Stimulated activated naive CD8-positive, alpha-beta T cell treated with anti-CD3 and anti-CD28 coated beads, Interleukin-15, Interleukin-2, amounts not matched to agents 100 ng/mL and 50 ng/mL, for 24 hours (primary cell): ENCODE measurements around the gene VPS13D.
A peak's percentile ranks its signal among the peaks of the same experiment; 100 is the strongest.

ENCODE experiments used
- H3K27ac Mint-ChIP-seq: one replicate; pipeline ENCODE4 v1.8.0; 2021; ENCODE audit warnings: mild to moderate bottlenecking, mixed read lengths
- H3K27me3 Mint-ChIP-seq: one replicate; pipeline ENCODE4 v1.8.0; 2021; ENCODE audit warnings: mixed read lengths
- H3K36me3 Mint-ChIP-seq: one replicate; pipeline ENCODE4 v1.8.0; 2021; ENCODE audit warnings: low read depth, mixed read lengths
- H3K4me1 Mint-ChIP-seq: one replicate; pipeline ENCODE4 v1.8.0; 2021; ENCODE audit warnings: low read depth, mixed read lengths
- H3K4me3 Mint-ChIP-seq: one replicate; pipeline ENCODE4 v1.8.0; 2021; ENCODE audit warnings: mild to moderate bottlenecking, mixed read lengths
- H3K9me3 Mint-ChIP-seq: one replicate; pipeline ENCODE4 v1.8.0; 2021; ENCODE audit warnings: mixed read lengths

VPS13D gene

GRCh38 chr1:12408662-12409061 lies 178.8 kb downstream of the VPS13D start:
- no peaks in the 10 kb centered on the region for H3K27me3 Mint-ChIP-seq

GRCh38 chr1:12409681-12410080 lies 179.9 kb downstream of the VPS13D start:
- H3K36me3 Mint-ChIP-seq = peaks cover 67% of the 10 kb centered on the region
- H3K4me1 Mint-ChIP-seq = peaks cover 69% of the 10 kb centered on the region
- no peaks in the 10 kb centered on the region for H3K27me3 Mint-ChIP-seq
- no peak overlapping the region for H3K4me3 Mint-ChIP-seq
- peaks cover 14% of the 10 kb centered on the region for H3K9me3 Mint-ChIP-seq
- H3K27ac Mint-ChIP-seq = peak overlapping the region; percentile 5

More at GRCh38 chr1:12408662-12409061, 178.8 kb downstream of the VPS13D start:
- peaks cover 71% of the 10 kb centered on the region for H3K36me3 Mint-ChIP-seq
- peak overlapping the region; percentile 84 for H3K27ac Mint-ChIP-seq
- peaks cover 59% of the 10 kb centered on the region for H3K4me1 Mint-ChIP-seq
- H3K4me3 Mint-ChIP-seq = no peak overlapping the region
- peaks cover 14% of the 10 kb centered on the region for H3K9me3 Mint-ChIP-seq

- peaks cover 64% of the 10 kb centered on the region for H3K36me3 Mint-ChIP-seq
- H3K4me1 Mint-ChIP-seq = peaks cover 73% of the 10 kb centered on the region
- no peak overlapping the region for H3K27ac Mint-ChIP-seq
- no peak overlapping the region for H3K4me3 Mint-ChIP-seq
- no peaks in the 10 kb centered on the region for H3K27me3 Mint-ChIP-seq
- peaks cover 14% of the 10 kb centered on the region for H3K9me3 Mint-ChIP-seq
Measured at GRCh38 chr1:12410351-12410750, 180.5 kb downstream of the VPS13D start.

DNA sequence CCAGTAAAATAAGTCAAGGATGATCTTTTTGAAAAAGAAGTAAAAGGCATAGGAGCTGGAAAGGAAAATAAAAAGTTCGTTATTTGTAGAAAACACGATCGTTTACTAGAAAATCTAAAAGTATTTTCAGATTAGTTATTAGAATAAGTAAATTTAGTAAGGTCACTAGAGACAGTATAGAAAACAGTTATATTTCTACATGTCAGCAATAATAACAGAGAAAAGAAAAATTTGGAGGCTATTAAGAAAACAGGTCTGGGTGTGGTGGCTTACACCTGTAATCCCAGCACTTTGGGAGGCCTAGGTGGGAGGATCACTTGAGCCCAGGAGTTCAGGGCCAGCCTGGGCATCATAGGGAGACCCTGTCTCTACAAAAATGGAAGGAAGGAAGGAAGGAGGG lies 181.3 kb downstream of the VPS13D start:
- peaks cover 66% of the 10 kb centered on the region for H3K36me3 Mint-ChIP-seq
- H3K4me1 Mint-ChIP-seq = peaks cover 75% of the 10 kb centered on the region
- H3K4me3 Mint-ChIP-seq = no peak overlapping the region
- H3K27ac Mint-ChIP-seq = no peak overlapping the region
- H3K9me3 Mint-ChIP-seq = peaks cover 14% of the 10 kb centered on the region
- H3K27me3 Mint-ChIP-seq = no peaks in the 10 kb centered on the region

DNA sequence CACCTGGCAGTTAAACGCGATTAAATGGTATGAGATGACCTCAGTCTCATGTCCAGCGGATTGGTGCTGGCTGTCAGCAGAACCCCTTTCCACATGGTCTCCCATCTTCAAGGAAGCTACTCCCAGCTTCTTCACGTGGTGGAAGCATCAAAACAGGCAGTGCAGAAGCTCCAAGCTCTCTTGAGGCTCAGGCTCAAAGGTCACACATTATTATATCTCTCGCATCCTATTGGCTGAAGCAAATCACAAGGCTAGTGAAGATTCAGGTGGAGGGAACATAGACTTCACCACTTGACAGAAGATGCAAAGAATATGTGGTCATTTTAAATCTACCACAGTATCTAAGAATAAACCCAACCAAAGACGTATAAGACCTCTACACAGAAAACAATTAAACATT lies 181.9 kb downstream of the VPS13D start:
- Mint-ChIP-seq H3K27me3 (no peaks in the 10 kb centered on the region), H3K9me3 (peaks cover 14% of the 10 kb centered on the region), H3K4me1 (peaks cover 74% of the 10 kb centered on the region), H3K27ac (peak overlapping the region; percentile 28), H3K36me3 (peaks cover 72% of the 10 kb centered on the region), H3K4me3 (no peak overlapping the region)

DNA sequence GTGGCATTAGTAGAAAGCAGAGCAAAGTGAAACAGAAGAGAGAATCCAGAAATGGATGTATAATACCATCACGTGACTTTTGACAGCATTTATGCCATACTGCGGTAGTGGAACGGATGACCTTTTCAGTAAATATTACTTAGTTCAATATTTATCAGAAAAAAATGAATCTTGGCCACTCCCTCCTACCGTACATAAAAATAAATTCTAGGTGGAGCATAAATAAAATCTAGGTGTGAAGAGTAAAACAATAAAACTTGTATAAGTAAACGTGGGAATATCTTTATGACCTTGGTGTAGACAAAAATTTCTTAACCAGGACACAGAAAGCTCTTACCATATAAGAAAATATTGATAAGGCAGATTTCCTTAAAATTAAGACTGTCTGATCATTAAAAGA lies 182.6 kb downstream of the VPS13D start:
- no peaks in the 10 kb centered on the region for H3K27me3 Mint-ChIP-seq
- H3K9me3 Mint-ChIP-seq = peaks cover 14% of the 10 kb centered on the region
- H3K4me3 Mint-ChIP-seq = no peak overlapping the region
- peaks cover 79% of the 10 kb centered on the region for H3K36me3 Mint-ChIP-seq
- peaks cover 74% of the 10 kb centered on the region for H3K4me1 Mint-ChIP-seq
- peak overlapping the region; percentile 50 for H3K27ac Mint-ChIP-seq

DNA sequence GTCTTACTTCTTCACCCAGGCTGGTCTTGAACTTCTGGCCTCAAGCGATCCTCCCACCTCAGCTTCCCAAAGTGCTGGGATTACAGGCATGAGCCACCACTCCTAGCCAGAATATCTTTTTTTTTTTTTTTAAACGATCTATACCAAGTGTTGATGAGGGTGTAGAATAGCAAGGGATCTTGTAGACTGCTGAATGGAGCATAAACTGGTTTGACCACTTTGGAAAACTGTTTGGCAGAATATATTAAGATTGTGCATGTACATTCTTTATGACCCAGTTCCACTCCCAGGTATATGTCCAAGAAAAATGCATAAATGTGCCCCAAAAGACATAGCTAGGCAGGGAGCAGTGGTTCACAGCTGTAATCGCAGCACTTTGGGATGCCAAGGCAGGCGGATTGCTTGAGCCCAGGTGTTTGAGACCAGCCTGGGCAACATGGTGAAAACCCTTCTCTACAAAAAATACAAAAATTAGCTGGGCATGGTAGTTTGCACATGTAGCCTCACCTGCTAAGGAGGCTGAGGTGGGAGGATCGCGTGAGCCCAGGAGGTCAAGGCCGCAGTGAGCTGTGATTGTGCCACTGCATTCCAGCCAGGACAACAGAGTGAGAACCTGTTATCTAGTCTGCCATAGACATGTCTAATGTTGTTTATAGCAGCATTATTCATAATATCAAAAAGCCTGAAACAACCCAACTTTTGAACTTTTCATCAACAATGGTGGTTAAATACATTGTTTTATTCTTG lies 184.0 kb downstream of the VPS13D start:
- no peaks in the 10 kb centered on the region for H3K27me3 Mint-ChIP-seq
- H3K4me1 Mint-ChIP-seq = peaks cover 63% of the 10 kb centered on the region
- peaks cover 14% of the 10 kb centered on the region for H3K9me3 Mint-ChIP-seq
- H3K27ac Mint-ChIP-seq = peak overlapping the region; percentile 94
- peaks cover 86% of the 10 kb centered on the region for H3K36me3 Mint-ChIP-seq
- H3K4me3 Mint-ChIP-seq = no peak overlapping the region

DNA sequence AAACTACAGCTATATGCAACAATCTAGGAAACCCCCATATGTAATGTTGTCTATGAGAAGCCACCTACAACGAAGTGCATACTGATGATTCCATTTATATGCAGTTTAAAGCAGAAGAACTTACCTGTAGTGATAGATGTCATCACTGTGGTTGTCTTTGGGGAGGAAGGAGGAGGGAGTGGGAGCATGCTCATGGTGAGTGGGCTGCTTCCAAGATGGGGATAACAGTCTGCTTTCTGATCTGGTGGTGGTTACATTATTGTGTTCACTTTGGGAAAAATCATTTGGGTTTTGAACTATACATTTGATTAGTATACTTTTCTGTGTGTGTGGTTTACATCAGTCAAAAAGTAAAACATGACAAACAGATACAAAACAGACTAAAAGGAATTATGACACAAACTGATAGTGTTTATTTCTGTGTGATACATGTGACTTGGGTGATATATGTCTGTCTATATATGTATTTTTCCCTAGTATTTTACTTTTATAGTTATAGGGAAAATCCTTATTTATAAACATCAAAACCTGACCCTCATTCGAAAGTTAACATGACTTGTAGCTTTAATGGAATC lies 184.7 kb downstream of the VPS13D start:
- H3K27me3 Mint-ChIP-seq = no peaks in the 10 kb centered on the region
- peaks cover 87% of the 10 kb centered on the region for H3K36me3 Mint-ChIP-seq
- no peak overlapping the region for H3K4me3 Mint-ChIP-seq
- peaks cover 59% of the 10 kb centered on the region for H3K4me1 Mint-ChIP-seq
- peak overlapping the region; percentile 94 for H3K27ac Mint-ChIP-seq
- peaks cover 13% of the 10 kb centered on the region for H3K9me3 Mint-ChIP-seq

- H3K27me3 Mint-ChIP-seq = no peaks in the 10 kb centered on the region
- peak overlapping the region; percentile 20 for H3K4me3 Mint-ChIP-seq
- peaks cover 54% of the 10 kb centered on the region for H3K4me1 Mint-ChIP-seq
- peaks cover 8% of the 10 kb centered on the region for H3K9me3 Mint-ChIP-seq
- peak overlapping the region; percentile 94 for H3K27ac Mint-ChIP-seq
- peaks cover 84% of the 10 kb centered on the region for H3K36me3 Mint-ChIP-seq
Measured at GRCh38 chr1:12415038-12415466, 185.2 kb downstream of the VPS13D start.

- Mint-ChIP-seq H3K27ac (peak overlapping the region; percentile 94), H3K36me3 (peaks cover 76% of the 10 kb centered on the region), H3K4me3 (no peak overlapping the region), H3K9me3 (peaks cover 5% of the 10 kb centered on the region), H3K4me1 (peaks cover 54% of the 10 kb centered on the region), H3K27me3 (no peaks in the 10 kb centered on the region)
Measured at GRCh38 chr1:12416101-12416500, 186.3 kb downstream of the VPS13D start.

DNA sequence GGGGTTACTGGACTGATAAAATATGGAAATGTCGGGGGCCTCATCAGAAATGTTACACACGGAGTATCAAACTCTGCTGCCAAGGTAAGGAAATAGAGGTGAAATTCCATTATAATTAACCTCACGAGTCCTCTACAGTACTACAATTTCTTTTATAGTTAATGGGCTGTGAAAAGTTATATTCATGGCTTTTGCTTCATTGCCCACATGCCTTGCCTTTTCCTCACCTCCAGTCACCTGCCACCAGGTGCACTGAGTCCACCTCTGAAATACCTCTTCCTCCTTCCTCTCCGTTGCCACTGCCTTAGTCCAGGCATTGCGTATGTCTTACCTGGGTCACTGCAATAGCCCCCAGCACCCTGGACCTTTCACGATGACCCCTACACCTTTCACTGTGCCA lies 186.9 kb downstream of the VPS13D start:
- Mint-ChIP-seq H3K27ac (peak overlapping the region; percentile 94), H3K4me3 (no peak overlapping the region), H3K36me3 (peaks cover 76% of the 10 kb centered on the region), H3K27me3 (no peaks in the 10 kb centered on the region), H3K4me1 (peaks cover 60% of the 10 kb centered on the region), H3K9me3 (peaks cover 3% of the 10 kb centered on the region)

DNA sequence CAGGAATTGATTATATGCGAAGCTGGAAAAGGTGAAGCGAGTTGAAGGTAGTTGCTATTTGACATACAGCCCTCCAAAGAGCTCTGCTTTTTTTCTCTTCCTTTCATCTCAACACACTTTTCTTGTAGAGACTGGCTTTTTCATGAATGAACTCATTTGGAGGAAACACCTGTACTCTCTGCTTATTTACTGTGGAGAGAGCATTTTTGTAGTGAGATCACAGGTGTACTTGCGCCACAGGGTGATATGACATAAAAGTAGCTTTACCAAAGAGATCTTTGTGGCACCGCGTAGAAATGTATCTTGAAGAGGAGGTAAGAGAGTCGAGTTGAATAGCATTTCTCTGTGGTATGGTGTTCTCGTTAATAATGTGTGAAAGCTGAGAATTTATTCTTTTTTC lies 187.6 kb downstream of the VPS13D start:
- no peaks in the 10 kb centered on the region for H3K9me3 Mint-ChIP-seq
- no peak overlapping the region for H3K4me3 Mint-ChIP-seq
- no peaks in the 10 kb centered on the region for H3K27me3 Mint-ChIP-seq
- peaks cover 65% of the 10 kb centered on the region for H3K4me1 Mint-ChIP-seq
- peak overlapping the region; percentile 72 for H3K27ac Mint-ChIP-seq
- H3K36me3 Mint-ChIP-seq = peaks cover 74% of the 10 kb centered on the region

- H3K36me3 Mint-ChIP-seq = peaks cover 74% of the 10 kb centered on the region
- H3K9me3 Mint-ChIP-seq = no peaks in the 10 kb centered on the region
- no peak overlapping the region for H3K4me3 Mint-ChIP-seq
- peaks cover 64% of the 10 kb centered on the region for H3K4me1 Mint-ChIP-seq
- H3K27ac Mint-ChIP-seq = no peak overlapping the region
- no peaks in the 10 kb centered on the region for H3K27me3 Mint-ChIP-seq
Measured at GRCh38 chr1:12420171-12420570, 190.3 kb downstream of the VPS13D start.

GRCh38 chr1:12422488-12422887 lies 192.7 kb downstream of the VPS13D start:
- Mint-ChIP-seq H3K36me3 (peaks cover 64% of the 10 kb centered on the region), H3K27ac (no peak overlapping the region), H3K4me3 (no peak overlapping the region), H3K4me1 (peaks cover 45% of the 10 kb centered on the region), H3K27me3 (no peaks in the 10 kb centered on the region), H3K9me3 (no peaks in the 10 kb centered on the region)

GRCh38 chr1:12424087-12424529 lies 194.3 kb downstream of the VPS13D start:
- Mint-ChIP-seq H3K4me1 (peaks cover 43% of the 10 kb centered on the region), H3K36me3 (peaks cover 59% of the 10 kb centered on the region), H3K9me3 (no peaks in the 10 kb centered on the region), H3K4me3 (no peak overlapping the region), H3K27ac (peak overlapping the region; percentile 9), H3K27me3 (no peaks in the 10 kb centered on the region)
